GM12878 (cell line): ENCODE measurements around the gene HINT3. TPM values are rescaled to one million over a fixed set of nuclear protein-coding genes. Genes with fewer than 3 reads are reported as not detected.

ENCODE experiments used
- ATAC-seq: fragments of 200-7000 bp; cut with Tn5 transposase; 3 replicates; pipeline ENCODE4 v1.9.1; 2020; ENCODE audit warnings: mild to moderate bottlenecking, moderate library complexity
- BruUV-seq: library from RNA; stranded (reverse); fragments of 400-500 nt; replicated peaks from 2 replicates; lab custom pipeline; 2021; lab: Mats Ljungman, UMichigan
- CTCF ChIA-PET: fragments of 300-600 bp; sonication (Branson Sonifier 250); formaldehyde crosslinking; extraction: SDS; loops from one replicate; lab custom pipeline; 2021; ENCODE audit warnings: inconsistent platforms; lab: Yijun Ruan, JAX
- POLR2A ChIA-PET: fragments of 350-600 bp; formaldehyde crosslinking; extraction: SDS; loops from one replicate; lab custom pipeline; 2021; ENCODE audit warnings: inconsistent platforms; lab: Charles Lee
- RAD21 ChIA-PET: fragments of 300-600 bp; sonication (Branson Sonifier 250); formaldehyde crosslinking; loops from one replicate; lab custom pipeline; 2023; ENCODE audit warnings: antibody characterized with exemption; ENCODE audit not compliant: unreplicated experiment; lab: Charles Lee
- SMC1A ChIA-PET: fragments of 300-600 bp; sonication (Branson Sonifier 250); formaldehyde crosslinking; loops from one replicate; lab custom pipeline; 2023; ENCODE audit not compliant: unreplicated experiment, uncharacterized antibody; lab: Charles Lee
- DNase-seq: peaks from one replicate; pipeline ENCODE4 v3.0.0-alpha.2; 2011; ENCODE audit warnings: low read depth, low spot score
- FAIRE-seq: peaks from 3 replicates; lab custom pipeline; 2011; peaks lifted over from hg19 to GRCh38; lab: Jason Lieb, UNC
- H2AFZ ChIP-seq: 2 replicates; pipeline ENCODE4 v1.6.0; 2011; ENCODE audit warnings: low read depth, low read length, control low read depth; ENCODE audit not compliant: control insufficient read depth
- H3K27ac ChIP-seq: 2 replicates; pipeline ENCODE4 v1.5.1; 2011; ENCODE audit warnings: control low read depth; ENCODE audit not compliant: control insufficient read depth, insufficient read depth
- H3K27me3 ChIP-seq, 2 experiments: replicated peaks in 1 of 2; 2 replicates each; pipeline versions ENCODE4 v1.6.0 to v1.6.1; 2011; ENCODE audit warnings: low read length in 1 of 2; ENCODE audit not compliant: control insufficient read depth in 2 of 2, insufficient read depth in 2 of 2
- H3K36me3 ChIP-seq, 2 experiments: 2 replicates each; pipeline ENCODE4 v1.5.1; 2011; ENCODE audit warnings: low read length in 1 of 2; ENCODE audit not compliant: control insufficient read depth in 2 of 2, insufficient read depth in 2 of 2
- H3K4me1 ChIP-seq: 2 replicates; pipeline ENCODE4 v1.6.1; 2011; ENCODE audit warnings: mild to moderate bottlenecking, low read length, moderate library complexity, mixed read lengths; ENCODE audit not compliant: control insufficient read depth, insufficient read depth
- H3K4me2 ChIP-seq: 2 replicates; pipeline ENCODE4 v1.6.0; 2011; ENCODE audit warnings: control low read depth; ENCODE audit not compliant: control insufficient read depth, insufficient read depth
- H3K4me3 ChIP-seq: fragments of 200-600 bp; sonication (generic); 2 replicates; pipeline ENCODE4 v1.5.1; 2016
- H3K79me2 ChIP-seq: 2 replicates; pipeline ENCODE4 v1.6.0; 2011; ENCODE audit warnings: low read length; ENCODE audit not compliant: control insufficient read depth, insufficient read depth
- H3K9ac ChIP-seq: 2 replicates; pipeline ENCODE4 v1.8.0; 2011; ENCODE audit warnings: low read length, control low read depth, mixed read lengths; ENCODE audit not compliant: control insufficient read depth, insufficient read depth
- H3K9me3 ChIP-seq: replicated peaks from 3 replicates; pipeline ENCODE4 v1.5.1; 2011; ENCODE audit warnings: mild to moderate bottlenecking, low read length; ENCODE audit not compliant: control insufficient read depth, insufficient read depth
- H4K20me1 ChIP-seq: 2 replicates; pipeline ENCODE4 v1.6.0; 2011; ENCODE audit not compliant: control insufficient read depth, insufficient read depth
- MXI1 ChIP-seq: fragments of 150-350 bp; IDR thresholded peaks from 2 replicates; pipeline ENCODE4 v1.6.1; 2011; ENCODE audit warnings: low read depth, mild to moderate bottlenecking, inconsistent platforms, low read length, improper control_type of control experiment
- NR2C1 ChIP-seq: fragments of 450-650 bp; IDR thresholded peaks from 2 replicates; pipeline ENCODE4 v1.6.1; 2017; ENCODE audit warnings: antibody characterized with exemption, mild to moderate bottlenecking, moderate library complexity
- SIN3A ChIP-seq: IDR thresholded peaks from 2 replicates; pipeline ENCODE4 v1.6.1; 2012; ENCODE audit warnings: low read depth, low read length, improper control_type of control experiment
- SMC3 ChIP-seq: IDR thresholded peaks from 2 replicates; pipeline ENCODE4 v1.6.1; 2011; ENCODE audit warnings: low read length, improper control_type of control experiment, borderline replicate concordance
- WGBS: methylation state at CpG from one replicate; pipeline ENCODE4 v1.1.6; 2016; ENCODE audit warnings: low lambda C conversion rate; ENCODE audit not compliant: insufficient replicate concordance, insufficient coverage; ENCODE audit errors: missing lambda C conversion rate; 5-methylcytosine and 5-hydroxymethylcytosine counted together
- in situ Hi-C: fragments of 300-500 bp; cut with MboI; formaldehyde crosslinking; loops from 9 replicates; pipeline ENCODE4 v1.14.3; 2018; ENCODE audit warnings: mixed read lengths
- intact Hi-C: fragments of 100-400 bp; cut with micrococcal nuclease; formaldehyde crosslinking; loops from one replicate; pipeline ENCODE4 v1.14.2; 2022; ENCODE audit not compliant: unreplicated experiment
- polyA plus RNA-seq, 11 experiments: library from polyadenylated mRNA; depleted of rRNA in 4 of 11; unstranded in 6 of 11; stranded (reverse) in 5 of 11; fragments of >200 nt; fragmentation: Nextera tagmentation in 4 of 11; fragmentation: Illumina TruSeq in 1 of 11; extraction: Ambion mirVana in 4 of 11; extraction: Trizol in 1 of 11; gene quantifications; 1 replicate in 1 of 11; 2 replicates in 10 of 11; pipeline versions ENCODE4 v1.2.1 to v1.2.3, GENCODE V29; 2011 to 2016; ENCODE audit warnings: inconsistent platforms in 2 of 11, missing spikeins in 2 of 11, low read depth in 1 of 11
- total RNA-seq, 4 experiments: library from RNA; depleted of rRNA in 3 of 4; stranded (reverse); fragments of >200 nt in 3 of 4; fragmentation: Illumina TruSeq in 1 of 4; extraction: Trizol in 1 of 4; gene quantifications; 2 replicates each; pipeline versions ENCODE4 v1.2.1 to v1.2.3, GENCODE V29; 2013 to 2021
- TF ChIP-seq, protein P1 (sequence below): fragments of 450-650 bp; IDR thresholded peaks from 2 replicates; pipeline ENCODE4 v1.6.1; 2016; ENCODE audit warnings: mild to moderate bottlenecking

HINT3 gene
- total and polyA plus RNA-seq, 10 of the 15 experiments (the other 5 are each of a cell fraction or from before 2014, with no cell fraction given) = 0.72 to 9.1 (median 5.4) TPM

DNA sequence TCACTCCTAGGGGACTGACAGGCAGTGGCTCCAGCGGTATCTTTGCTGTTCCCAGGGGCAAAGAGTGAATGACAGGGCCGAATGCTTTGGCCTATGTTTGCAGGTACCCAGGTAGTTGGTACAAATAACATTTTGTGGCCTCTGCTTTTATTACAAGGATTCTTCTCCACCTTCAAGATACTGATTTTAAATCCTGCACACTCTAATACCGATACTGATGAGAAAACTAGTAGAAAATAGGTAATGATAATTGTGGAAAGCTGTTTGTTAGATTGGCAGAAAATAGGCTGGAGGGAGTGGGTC lies 772 bp downstream of the HINT3 start:
- ChIA-PET POLR2A (interaction anchor here (0.6 to 3.7 kb wide), 8 partner anchors 29 to 672 kb away, joined by 3 to 17 read pairs (median 7); partner anchors contain the start of genes NCOA7 and TRMT11), CTCF (interaction anchor here (0.7 to 15.3 kb wide), 28 partner anchors 9 to 764 kb away, joined by 3 to 505 read pairs (median 6); partner anchors contain the start of genes NCOA7 and TRMT11), SMC1A (interaction anchor here (0.6 to 9.8 kb wide), 25 partner anchors 9 to 641 kb away, joined by 3 to 179 read pairs (median 5); partner anchors contain the start of genes NCOA7 and TRMT11), RAD21 (interaction anchor here (0.8 to 6.2 kb wide), 17 partner anchors 13 to 176 kb away, joined by 3 to 91 read pairs (median 8); partner anchors contain the start of genes NCOA7 and TRMT11)
- Histone ChIP-seq H3K27me3 (no peaks in the 10 kb centered on the region), H3K79me2 (peaks cover 17% of the 10 kb centered on the region), H3K27ac (peak overlapping the region; percentile 88), H3K4me2 (peak overlapping the region; percentile 70), H4K20me1 (no peaks in the 10 kb centered on the region), H3K9me3 (no peaks in the 10 kb centered on the region), H3K4me3 (peak overlapping the region; percentile 82), H3K36me3 (no peaks in the 10 kb centered on the region), H2AFZ (peak overlapping the region; percentile 97), H3K9ac (peak overlapping the region; percentile 91), H3K4me1 (peaks cover 7% of the 10 kb centered on the region)
- TF ChIP-seq MXI1 (0 out of 2 replicates have a peak, but pooled peaks have one; percentile 10), NR2C1 (no peak), SMC3 (no peak), SIN3A (0 out of 2 replicates have a peak, but pooled peaks have one; percentile 32)
- TF ChIP-seq, protein P1, sequence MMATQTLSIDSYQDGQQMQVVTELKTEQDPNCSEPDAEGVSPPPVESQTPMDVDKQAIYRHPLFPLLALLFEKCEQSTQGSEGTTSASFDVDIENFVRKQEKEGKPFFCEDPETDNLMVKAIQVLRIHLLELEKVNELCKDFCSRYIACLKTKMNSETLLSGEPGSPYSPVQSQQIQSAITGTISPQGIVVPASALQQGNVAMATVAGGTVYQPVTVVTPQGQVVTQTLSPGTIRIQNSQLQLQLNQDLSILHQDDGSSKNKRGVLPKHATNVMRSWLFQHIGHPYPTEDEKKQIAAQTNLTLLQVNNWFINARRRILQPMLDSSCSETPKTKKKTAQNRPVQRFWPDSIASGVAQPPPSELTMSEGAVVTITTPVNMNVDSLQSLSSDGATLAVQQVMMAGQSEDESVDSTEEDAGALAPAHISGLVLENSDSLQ = peak; percentile 78
- no TSS peak for BruUV-seq
- FAIRE-seq = no peak
- no peak for DNase-seq
- ATAC-seq = no peak
- intact Hi-C loops (loop anchor here (2.0 to 5.0 kb wide), 2 partner anchors 167 to 645 kb away; partner anchors contain the start of gene NCOA7), in situ Hi-C loops (loop anchor here (5.0 kb wide), 1 partner anchor 170 kb away; no protein-coding TSS in a partner anchor)
- WGBS = 0% methylated on average over 3 of the region's 3 CpGs
